Measurements from ENCODE around the gene TMEFF2.

TMEFF2 gene

DNA sequence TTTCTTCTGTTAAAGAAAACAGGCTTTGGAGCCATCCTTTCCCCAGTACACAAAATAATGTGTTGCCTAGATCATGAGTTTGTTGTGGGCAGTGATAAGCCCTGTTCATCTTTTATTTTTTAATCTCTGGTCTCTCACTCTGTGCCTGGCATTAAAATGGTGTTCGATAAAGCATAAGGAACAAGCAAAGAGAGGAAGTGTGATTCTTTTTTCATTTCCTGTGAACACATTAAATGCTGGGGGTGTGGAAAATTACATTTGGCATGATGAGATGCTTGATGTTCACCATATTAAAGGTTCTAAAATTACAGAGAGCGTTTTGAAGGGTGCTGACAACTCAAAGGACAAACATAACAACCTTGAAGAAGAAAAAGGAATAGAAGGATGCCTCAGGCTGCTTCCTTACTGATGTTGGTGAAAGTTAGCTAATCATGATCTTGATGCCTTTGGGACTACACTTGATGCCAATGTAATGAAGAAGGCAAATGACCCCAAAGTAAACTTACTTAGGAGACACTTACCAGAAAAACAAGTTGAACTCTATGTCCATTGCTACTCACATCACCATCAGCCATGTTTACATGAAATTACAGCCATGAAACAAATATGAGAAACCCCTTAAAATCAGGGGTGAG lies 33.0 kb downstream of the TMEFF2 start:
- Histone ChIP-seq H2AFZ (ENCODE audit: low read length) (peak overlapping the region; percentile 49), H3K4me2 (ENCODE audit: low read depth, low read length, poor library complexity, severe bottlenecking) (peak overlapping the region; percentile 43)

DNA sequence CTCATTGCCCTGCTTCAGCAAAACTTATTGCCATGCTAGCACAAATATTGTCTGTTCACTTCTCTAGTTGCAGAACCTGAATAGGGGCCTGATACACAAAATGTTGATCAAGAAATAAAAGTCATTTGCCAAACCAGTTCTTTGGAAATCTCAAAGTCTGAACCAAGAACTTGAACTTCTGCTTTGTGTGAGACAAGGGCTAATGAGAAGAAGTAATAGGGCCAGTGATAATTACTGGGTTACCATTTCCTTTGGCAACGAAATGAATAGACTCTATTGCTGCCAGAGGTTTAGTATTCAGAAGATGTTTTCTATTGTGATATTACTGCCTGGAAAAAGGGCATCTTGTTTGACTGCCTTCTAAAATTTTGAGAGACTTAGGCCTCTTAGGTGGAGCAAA lies 35.0 kb downstream of the TMEFF2 start:
- no peak overlapping the region for H3K4me2 ChIP-seq (ENCODE audit: low read depth, low read length, poor library complexity, severe bottlenecking)
- no peak for TF ChIP-seq EZH2phosphoT487 (IDR thresholded peaks at IDR 0.05; ENCODE audit: borderline replicate concordance)
- TF ChIP-seq, protein P1, sequence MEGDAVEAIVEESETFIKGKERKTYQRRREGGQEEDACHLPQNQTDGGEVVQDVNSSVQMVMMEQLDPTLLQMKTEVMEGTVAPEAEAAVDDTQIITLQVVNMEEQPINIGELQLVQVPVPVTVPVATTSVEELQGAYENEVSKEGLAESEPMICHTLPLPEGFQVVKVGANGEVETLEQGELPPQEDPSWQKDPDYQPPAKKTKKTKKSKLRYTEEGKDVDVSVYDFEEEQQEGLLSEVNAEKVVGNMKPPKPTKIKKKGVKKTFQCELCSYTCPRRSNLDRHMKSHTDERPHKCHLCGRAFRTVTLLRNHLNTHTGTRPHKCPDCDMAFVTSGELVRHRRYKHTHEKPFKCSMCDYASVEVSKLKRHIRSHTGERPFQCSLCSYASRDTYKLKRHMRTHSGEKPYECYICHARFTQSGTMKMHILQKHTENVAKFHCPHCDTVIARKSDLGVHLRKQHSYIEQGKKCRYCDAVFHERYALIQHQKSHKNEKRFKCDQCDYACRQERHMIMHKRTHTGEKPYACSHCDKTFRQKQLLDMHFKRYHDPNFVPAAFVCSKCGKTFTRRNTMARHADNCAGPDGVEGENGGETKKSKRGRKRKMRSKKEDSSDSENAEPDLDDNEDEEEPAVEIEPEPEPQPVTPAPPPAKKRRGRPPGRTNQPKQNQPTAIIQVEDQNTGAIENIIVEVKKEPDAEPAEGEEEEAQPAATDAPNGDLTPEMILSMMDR (conservative IDR thresholded peaks at IDR 0.05; ENCODE audit: low read length), result no peak
- no peak overlapping the region for H3K4me3 ChIP-seq (ENCODE audit: low read length, poor library complexity, severe bottlenecking)

More for the DNA sequence above, 33.0 kb downstream of the TMEFF2 start:
- Histone ChIP-seq H3K4me1 (ENCODE audit: insufficient read depth, low read length, poor library complexity, severe bottlenecking) (peaks cover 11% of the 10 kb centered on the region), H3K36me3 (ENCODE audit: insufficient read depth, low read length) (no peaks in the 10 kb centered on the region), H4K20me1 (ENCODE audit: insufficient read depth, low read length, poor library complexity, severe bottlenecking) (no peaks in the 10 kb centered on the region), H3F3A (ENCODE audit: low read depth) (no peaks in the 10 kb centered on the region), H3K79me2 (ENCODE audit: insufficient read depth, low read length) (no peaks in the 10 kb centered on the region), H3K27me3 (ENCODE audit: insufficient read depth, low read length, poor library complexity, severe bottlenecking) (no peaks in the 10 kb centered on the region), H3K4me3 (ENCODE audit: low read length, poor library complexity, severe bottlenecking) (peak overlapping the region; percentile 31), H3K9me2 (replicated peaks; ENCODE audit: low read depth, low read length) (no peaks in the 10 kb centered on the region), H3K9ac (ENCODE audit: low read depth, low read length, poor library complexity, severe bottlenecking) (no peak overlapping the region), H3K9me3 (ENCODE audit: insufficient read depth, low read depth, low read length) (no peaks in the 10 kb centered on the region)
- TF ChIP-seq, protein P1 (conservative IDR thresholded peaks at IDR 0.05; ENCODE audit: low read length), result no peak
- no peak for TF ChIP-seq EZH2phosphoT487 (IDR thresholded peaks at IDR 0.05; ENCODE audit: borderline replicate concordance)

GRCh38 chr2:192159208-192159607 lies 35.5 kb downstream of the TMEFF2 start:
- no peak overlapping the region for H3K4me2 ChIP-seq (ENCODE audit: low read depth, low read length, poor library complexity, severe bottlenecking)

More for the DNA sequence above, 35.0 kb downstream of the TMEFF2 start:
- Histone ChIP-seq H3K79me2 (ENCODE audit: insufficient read depth, low read length) (no peaks in the 10 kb centered on the region), H3K9me3 (ENCODE audit: insufficient read depth, low read depth, low read length) (no peaks in the 10 kb centered on the region), H3K9me2 (replicated peaks; ENCODE audit: low read depth, low read length) (no peaks in the 10 kb centered on the region), H3K27me3 (ENCODE audit: insufficient read depth, low read length, poor library complexity, severe bottlenecking) (no peaks in the 10 kb centered on the region), H3K4me1 (ENCODE audit: insufficient read depth, low read length, poor library complexity, severe bottlenecking) (peaks cover 11% of the 10 kb centered on the region), H4K20me1 (ENCODE audit: insufficient read depth, low read length, poor library complexity, severe bottlenecking) (no peaks in the 10 kb centered on the region), H3K36me3 (ENCODE audit: insufficient read depth, low read length) (no peaks in the 10 kb centered on the region), H3F3A (ENCODE audit: low read depth) (no peaks in the 10 kb centered on the region), H2AFZ (ENCODE audit: low read length) (no peak overlapping the region), H3K9ac (ENCODE audit: low read depth, low read length, poor library complexity, severe bottlenecking) (no peak overlapping the region)

More at GRCh38 chr2:192159208-192159607, 35.5 kb downstream of the TMEFF2 start:
- no peaks in the 10 kb centered on the region for H3K9me2 ChIP-seq (replicated peaks; ENCODE audit: low read depth, low read length)
- H4K20me1 ChIP-seq (ENCODE audit: insufficient read depth, low read length, poor library complexity, severe bottlenecking), result no peaks in the 10 kb centered on the region
- no peaks in the 10 kb centered on the region for H3F3A ChIP-seq (ENCODE audit: low read depth)
- H3K9me3 ChIP-seq (ENCODE audit: insufficient read depth, low read depth, low read length), result no peaks in the 10 kb centered on the region
- TF ChIP-seq, protein P1 (conservative IDR thresholded peaks at IDR 0.05; ENCODE audit: low read length), result no peak
- TF ChIP-seq EZH2phosphoT487 (IDR thresholded peaks at IDR 0.05; ENCODE audit: borderline replicate concordance), result no peak
- no peaks in the 10 kb centered on the region for H3K36me3 ChIP-seq (ENCODE audit: insufficient read depth, low read length)
- H2AFZ ChIP-seq (ENCODE audit: low read length), result no peak overlapping the region
- no peak overlapping the region for H3K4me3 ChIP-seq (ENCODE audit: low read length, poor library complexity, severe bottlenecking)
- no peak overlapping the region for H3K9ac ChIP-seq (ENCODE audit: low read depth, low read length, poor library complexity, severe bottlenecking)
- H3K79me2 ChIP-seq (ENCODE audit: insufficient read depth, low read length), result no peaks in the 10 kb centered on the region
- peaks cover 11% of the 10 kb centered on the region for H3K4me1 ChIP-seq (ENCODE audit: insufficient read depth, low read length, poor library complexity, severe bottlenecking)
- no peaks in the 10 kb centered on the region for H3K27me3 ChIP-seq (ENCODE audit: insufficient read depth, low read length, poor library complexity, severe bottlenecking)

Measured in Loucy (cell line).